GM06990 (cell line): ENCODE data around the gene EXPH5.

Source experiments
- DNase-seq: peaks from one replicate; pipeline ENCODE4 v3.0.0-alpha.2; 2011; ENCODE audit not compliant: insufficient read length; ENCODE audit errors: extremely low read depth
- H3K27me3 ChIP-seq: replicated peaks from 2 replicates; pipeline ENCODE4 v1.6.0; 2011; ENCODE audit warnings: low read length; ENCODE audit not compliant: control insufficient read depth, insufficient read depth
- H3K36me3 ChIP-seq: 2 replicates; pipeline ENCODE4 v1.5.1; 2011; ENCODE audit warnings: low read length; ENCODE audit not compliant: control insufficient read depth, insufficient read depth
- H3K4me3 ChIP-seq: replicated peaks from 2 replicates; pipeline ENCODE4 v1.5.1; 2011; ENCODE audit warnings: low read depth, mild to moderate bottlenecking, control low read depth, low read length
- CTCF ChIP-seq: IDR thresholded peaks from 2 replicates; pipeline ENCODE4 v1.5.1; 2011; ENCODE audit warnings: low read length, control low read depth, mild to moderate bottlenecking, inconsistent platforms; ENCODE audit not compliant: insufficient read depth, poor library complexity, severe bottlenecking

The EXPH5 gene

DNA sequence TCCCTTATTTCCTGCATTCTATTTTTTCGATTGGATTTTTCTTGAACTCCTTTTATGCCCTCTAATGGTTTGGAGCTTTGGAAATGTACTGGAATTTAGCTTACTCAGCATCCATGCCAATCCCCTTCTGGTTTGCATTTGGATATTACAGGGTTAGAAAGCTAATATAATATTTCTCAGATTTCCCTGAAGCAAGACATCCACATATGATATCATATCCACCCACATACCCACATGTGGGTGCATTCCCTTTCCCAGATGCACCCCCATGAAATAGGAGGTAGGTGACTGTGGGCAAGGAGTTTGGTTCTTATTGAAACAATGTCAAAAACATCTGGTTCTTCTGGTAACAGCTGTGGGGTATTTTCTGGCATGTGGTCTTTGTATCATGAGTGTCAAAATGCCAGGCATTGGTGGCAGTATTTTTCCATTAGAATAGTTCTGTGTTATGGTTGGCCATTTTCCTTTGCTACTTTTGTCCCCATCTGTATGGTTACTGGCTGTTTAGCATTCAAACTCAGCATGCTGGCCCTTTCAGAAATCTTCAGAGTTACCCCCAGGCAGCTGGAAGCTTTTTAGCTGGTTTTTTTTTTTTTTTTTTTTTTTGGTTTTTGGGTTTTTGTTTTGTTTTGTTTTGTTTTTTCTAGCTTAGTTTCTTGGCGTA is 38.6 kb upstream of the EXPH5 start:
- no peak overlapping the region for H3K4me3 ChIP-seq
- DNase-seq = no peak
- no peaks in the 10 kb centered on the region for H3K27me3 ChIP-seq
- TF ChIP-seq CTCF = no peak
- H3K36me3 ChIP-seq = no peaks in the 10 kb centered on the region

- H3K36me3 ChIP-seq = no peaks in the 10 kb centered on the region
- DNase-seq = no peak
- TF ChIP-seq CTCF = no peak
- H3K27me3 ChIP-seq = no peaks in the 10 kb centered on the region
- no peak overlapping the region for H3K4me3 ChIP-seq
Observed at GRCh38 chr11:108629274-108629673, 35.7 kb upstream of the EXPH5 start.

DNA sequence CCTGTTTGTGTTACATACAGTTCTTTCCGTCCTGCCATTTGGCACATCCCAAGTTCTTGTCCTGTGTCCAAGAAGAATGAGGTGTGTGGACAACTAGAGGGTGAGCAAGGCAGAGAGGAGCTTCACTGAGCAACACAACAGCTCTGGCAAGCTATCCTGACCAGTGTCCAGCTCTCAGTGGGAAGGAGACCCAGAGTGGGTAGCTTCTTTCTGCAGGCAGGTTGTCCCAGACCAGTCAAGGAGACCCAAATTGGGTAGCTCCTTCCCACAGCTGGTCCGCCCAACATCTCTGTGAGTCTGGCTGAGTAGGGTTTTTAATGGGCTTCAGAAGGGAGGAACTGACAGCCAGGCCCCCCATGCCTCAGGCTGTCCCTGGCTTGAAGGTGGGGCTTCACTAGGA is 35.2 kb upstream of the EXPH5 start:
- TF ChIP-seq CTCF = no peak
- Histone ChIP-seq H3K27me3 (no peaks in the 10 kb centered on the region), H3K36me3 (no peaks in the 10 kb centered on the region), H3K4me3 (no peak overlapping the region)
- DNase-seq = no peak

DNA sequence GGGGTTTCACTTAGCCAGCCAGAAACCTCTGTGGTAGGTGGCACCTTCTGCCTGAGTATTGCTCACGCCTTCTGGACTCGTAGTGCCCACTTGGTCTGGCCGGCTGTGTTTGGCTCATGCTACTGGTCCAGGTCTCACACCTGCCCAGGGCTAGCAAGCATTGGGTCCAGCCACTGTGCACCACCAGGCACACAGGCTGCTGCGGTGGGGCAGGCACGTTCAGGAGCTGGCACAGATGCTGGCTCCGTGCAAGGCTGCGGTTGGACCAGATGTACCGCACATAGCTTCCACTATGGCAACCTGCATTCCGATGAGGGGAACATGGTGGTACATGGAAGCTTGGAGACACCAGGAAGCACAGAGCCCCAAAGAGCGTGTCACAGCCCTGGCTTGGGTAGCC is 34.8 kb upstream of the EXPH5 start:
- no peak for TF ChIP-seq CTCF
- no peaks in the 10 kb centered on the region for H3K27me3 ChIP-seq
- no peak for DNase-seq
- H3K36me3 ChIP-seq = no peaks in the 10 kb centered on the region
- no peak overlapping the region for H3K4me3 ChIP-seq

GRCh38 chr11:108624196-108624925 is 30.8 kb upstream of the EXPH5 start:
- no peaks in the 10 kb centered on the region for H3K36me3 ChIP-seq
- DNase-seq = no peak
- no peak for TF ChIP-seq CTCF
- H3K27me3 ChIP-seq = no peaks in the 10 kb centered on the region
- no peak overlapping the region for H3K4me3 ChIP-seq
